ENCODE results near the gene GALNT2. TPM values are rescaled to one million over a fixed set of nuclear protein-coding genes. Genes with fewer than 3 reads are reported as not detected.

GALNT2 gene
- total and polyA plus RNA-seq, 2 of the 13 experiments (the other 11 are each of a cell fraction or from before 2014, with no cell fraction given) = 39.3 to 39.6 TPM

DNA sequence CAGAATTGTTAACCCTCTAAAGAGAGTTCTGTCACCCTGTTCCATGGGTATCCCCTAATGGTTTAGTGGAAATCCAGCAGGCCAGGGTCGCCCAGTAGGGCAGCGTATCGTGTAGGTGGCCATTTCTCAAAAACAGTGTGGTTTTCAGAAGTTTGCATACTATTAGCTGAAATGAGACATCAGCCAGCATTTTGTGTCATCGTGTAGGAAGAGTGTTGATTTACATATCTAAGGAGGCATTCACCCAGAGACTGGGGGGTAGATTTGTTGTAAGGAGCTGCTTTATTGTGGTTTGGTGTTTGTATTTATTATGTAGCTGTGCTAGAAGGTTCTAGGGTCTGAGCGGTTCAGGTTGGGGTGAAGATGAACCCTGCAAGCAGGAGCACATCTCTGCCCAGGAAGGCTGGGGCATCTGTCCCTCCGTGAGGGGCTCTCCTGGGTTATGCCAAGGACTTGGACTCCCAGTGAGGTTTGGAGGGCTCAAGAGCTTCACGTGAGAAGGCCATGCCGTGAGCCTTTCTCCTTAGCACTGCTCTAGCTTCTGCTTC, 184.7 kb downstream of the GALNT2 start:
- FAIRE-seq (no peak), DNase-seq (ENCODE audit: low spot score) (no peak), ATAC-seq (no peak)
- Histone ChIP-seq H3K4me3 (replicated peaks in 1 of 3; ENCODE audit: insufficient read depth in 1 of 3, low read depth in 2 of 3, low read length in 3 of 3) (no peak overlapping the region), H3K79me2 (ENCODE audit: insufficient read depth, low read length) (no peaks in the 10 kb centered on the region), H3K9ac (ENCODE audit: insufficient read depth, low read depth, low read length) (no peak overlapping the region), H2AFZ (ENCODE audit: low read length) (no peak overlapping the region), H3K27ac (ENCODE audit: extremely low read length, insufficient read depth, low read length) (no peak overlapping the region), H3K4me1 (ENCODE audit: insufficient read depth, low read length) (peaks cover 9% of the 10 kb centered on the region), H3K9me3 (ENCODE audit: low read length) (no peaks in the 10 kb centered on the region), H4K20me1 (ENCODE audit: insufficient read depth, low read length) (no peaks in the 10 kb centered on the region), H3K4me2 (ENCODE audit: low read depth, low read length) (no peak overlapping the region), H3K36me3 (replicated peaks in 1 of 2; ENCODE audit: control insufficient read depth in 1 of 2, insufficient read depth in 2 of 2, low read length in 2 of 2) (peaks cover 12 to 60% of the 10 kb centered on the region in 2 experiments), H3K27me3 (ENCODE audit: control insufficient read depth in 1 of 2, insufficient read depth in 2 of 2, low read length in 2 of 2) (no peaks in the 10 kb centered on the region)
- ChIA-PET CTCF (ENCODE audit: low intra/inter-chr PET ratio, low total read pairs) (no interaction called here), POLR2A (no interaction called here)
- BruUV-seq (replicated peaks) = no TSS peak
- no peak for TF ChIP-seq CEBPB (IDR thresholded peaks at IDR 0.05; ENCODE audit: borderline replicate concordance, low read depth, low read length)
- TF ChIP-seq ZNF879 (CRISPR knock-in tag; IDR thresholded peaks at IDR 0.05) = no peak
- intact Hi-C loops (cut with micrococcal nuclease; ENCODE audit: unreplicated experiment) (no loop called here), in situ Hi-C loops (cut with HindIII; ENCODE audit: extremely low pct_ligation_motif_present, low pct_unique_long_range_greater_than_20kb) (no loop called here)
- 99% methylated on average over 6 of the region's 8 CpGs for WGBS (ENCODE audit: low lambda C conversion rate)

DNA sequence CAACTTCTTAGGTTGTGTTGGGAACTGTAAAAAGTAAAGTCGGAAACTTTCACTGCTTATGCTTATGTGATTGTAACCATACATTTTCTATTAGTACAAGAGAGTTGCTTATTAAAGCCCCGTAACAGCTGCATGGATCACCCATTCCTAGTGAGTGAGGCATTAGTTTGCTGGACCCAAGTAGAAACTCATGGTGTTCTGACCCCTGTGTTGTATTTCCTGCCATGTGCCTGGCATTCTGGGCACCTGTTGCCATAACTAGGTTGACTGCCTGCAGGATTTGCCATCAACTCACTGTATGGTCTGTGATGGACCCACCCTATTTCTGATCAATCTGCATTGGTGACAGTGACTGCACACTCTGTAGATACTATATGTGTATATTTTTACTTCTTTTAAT, 186.1 kb downstream of the GALNT2 start:
- no peak overlapping the region for H2AFZ ChIP-seq (ENCODE audit: low read length)
- no peak overlapping the region for H3K27ac ChIP-seq (ENCODE audit: extremely low read length, insufficient read depth, low read length)
- H3K36me3 ChIP-seq (replicated peaks in 1 of 2; ENCODE audit: control insufficient read depth in 1 of 2, insufficient read depth in 2 of 2, low read length in 2 of 2) = peaks cover 13 to 60% of the 10 kb centered on the region in 2 experiments
- DNase-seq (ENCODE audit: low spot score) (no peak), ATAC-seq (no peak), FAIRE-seq (no peak)
- TF ChIP-seq RARA (CRISPR knock-in tag; IDR thresholded peaks at IDR 0.05) = no peak
- TF ChIP-seq, protein P1, sequence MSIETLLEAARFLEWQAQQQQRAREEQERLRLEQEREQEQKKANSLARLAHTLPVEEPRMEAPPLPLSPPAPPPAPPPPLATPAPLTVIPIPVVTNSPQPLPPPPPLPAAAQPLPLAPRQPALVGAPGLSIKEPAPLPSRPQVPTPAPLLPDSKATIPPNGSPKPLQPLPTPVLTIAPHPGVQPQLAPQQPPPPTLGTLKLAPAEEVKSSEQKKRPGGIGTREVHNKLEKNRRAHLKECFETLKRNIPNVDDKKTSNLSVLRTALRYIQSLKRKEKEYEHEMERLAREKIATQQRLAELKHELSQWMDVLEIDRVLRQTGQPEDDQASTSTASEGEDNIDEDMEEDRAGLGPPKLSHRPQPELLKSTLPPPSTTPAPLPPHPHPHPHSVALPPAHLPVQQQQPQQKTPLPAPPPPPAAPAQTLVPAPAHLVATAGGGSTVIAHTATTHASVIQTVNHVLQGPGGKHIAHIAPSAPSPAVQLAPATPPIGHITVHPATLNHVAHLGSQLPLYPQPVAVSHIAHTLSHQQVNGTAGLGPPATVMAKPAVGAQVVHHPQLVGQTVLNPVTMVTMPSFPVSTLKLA (IDR thresholded peaks at IDR 0.05) = peak; percentile 46; the same call in 1 of the 2 replicates
- H4K20me1 ChIP-seq (ENCODE audit: insufficient read depth, low read length) = no peaks in the 10 kb centered on the region
- H3K4me1 ChIP-seq (ENCODE audit: insufficient read depth, low read length) = peaks cover 9% of the 10 kb centered on the region
- H3K4me2 ChIP-seq (ENCODE audit: low read depth, low read length) = no peak overlapping the region
- ChIA-PET POLR2A (no interaction called here), CTCF (ENCODE audit: low intra/inter-chr PET ratio, low total read pairs) (no interaction called here)
- intact Hi-C loops (cut with micrococcal nuclease; ENCODE audit: unreplicated experiment) (no loop called here), in situ Hi-C loops (cut with HindIII; ENCODE audit: extremely low pct_ligation_motif_present, low pct_unique_long_range_greater_than_20kb) (no loop called here)
- no peaks in the 10 kb centered on the region for H3K9me3 ChIP-seq (ENCODE audit: low read length)
- no peak overlapping the region for H3K9ac ChIP-seq (ENCODE audit: insufficient read depth, low read depth, low read length)
- no peaks in the 10 kb centered on the region for H3K27me3 ChIP-seq (ENCODE audit: control insufficient read depth in 1 of 2, insufficient read depth in 2 of 2, low read length in 2 of 2)
- BruUV-seq (replicated peaks) = no TSS peak
- 96% methylated on average over 2 of the region's 2 CpGs for WGBS (ENCODE audit: low lambda C conversion rate)
- no peak overlapping the region for H3K4me3 ChIP-seq (replicated peaks in 1 of 3; ENCODE audit: insufficient read depth in 1 of 3, low read depth in 2 of 3, low read length in 3 of 3)
- H3K79me2 ChIP-seq (ENCODE audit: insufficient read depth, low read length) = no peaks in the 10 kb centered on the region

All from HepG2 (cell line).